Measurements from ENCODE around the gene PRDM2.

The PRDM2 gene

DNA sequence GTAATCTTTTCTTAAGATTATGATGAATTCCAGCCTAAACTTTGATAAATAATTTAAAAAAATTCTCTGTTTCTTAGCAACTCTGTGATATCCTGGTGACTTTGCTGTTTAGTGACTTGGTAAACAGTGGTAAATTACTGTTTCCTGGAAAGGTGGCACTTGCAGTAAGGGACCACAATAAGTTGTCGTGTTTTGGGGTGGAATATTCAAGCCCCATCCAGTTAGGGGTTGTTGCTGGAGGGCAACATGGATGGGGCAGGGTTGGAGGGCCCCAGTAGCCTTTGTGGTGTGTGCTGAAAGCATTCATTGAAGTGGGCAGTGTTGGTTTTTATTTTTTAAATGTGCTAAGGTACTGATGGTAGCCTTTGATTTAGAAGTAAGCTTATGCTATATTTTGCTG is 30.3 kb downstream of the PRDM2 start:
- peaks cover 7% of the 10 kb centered on the region for H3K36me3 Mint-ChIP-seq (ENCODE audit: insufficient read depth)
- H3K4me3 Mint-ChIP-seq = peak overlapping the region; percentile 71
- no peaks in the 10 kb centered on the region for H3K27me3 Mint-ChIP-seq
- ATAC-seq (replicated peaks; ENCODE audit: extremely low read depth, poor library complexity, severe bottlenecking) (peak; percentile 37), DNase-seq (ENCODE audit: low spot score in 2 of 2) (peak in 1 of 2 donors; percentile 16)
- H3K9me3 Mint-ChIP-seq = no peaks in the 10 kb centered on the region
- peak overlapping the region; percentile 93 for H3K27ac Mint-ChIP-seq (ENCODE audit: low read depth)
- H3K4me1 Mint-ChIP-seq = peaks cover 80% of the 10 kb centered on the region

DNA sequence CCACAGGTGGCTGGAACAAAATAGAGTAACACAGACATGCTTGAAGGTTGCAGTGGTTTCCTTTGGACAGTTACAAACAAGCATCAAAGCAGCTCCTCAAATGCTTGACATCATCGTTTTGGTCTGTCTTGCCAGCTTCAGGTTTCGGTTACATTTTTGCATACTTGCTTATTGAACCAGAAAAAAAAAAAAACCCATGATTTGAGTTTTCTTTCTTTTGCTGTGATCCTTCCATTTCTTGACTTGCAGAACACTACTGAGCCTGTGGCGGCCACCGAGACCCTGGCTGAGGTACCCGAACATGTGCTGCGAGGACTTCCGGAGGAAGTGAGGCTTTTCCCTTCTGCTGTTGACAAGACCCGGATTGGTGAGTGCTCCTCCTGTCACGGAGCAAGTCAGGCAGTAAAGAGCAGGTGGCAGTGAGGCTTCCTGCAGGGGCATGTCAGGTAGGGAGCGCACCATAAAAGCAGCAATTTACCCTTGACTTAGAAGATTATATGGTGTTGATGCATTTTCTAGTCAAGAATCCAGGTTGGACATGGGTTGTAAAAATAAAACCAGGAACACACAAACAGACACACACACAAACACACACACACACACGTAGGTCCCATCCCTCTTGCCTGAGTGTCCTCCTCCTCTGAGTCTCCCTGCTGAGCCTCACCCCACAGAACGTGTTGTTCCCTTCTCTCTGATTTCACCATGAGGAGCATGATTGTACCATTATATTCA is 30.9 kb downstream of the PRDM2 start:
- peak; percentile 60 to 79 for DNase-seq (ENCODE audit: low spot score in 2 of 2)
- peaks cover 81% of the 10 kb centered on the region for H3K4me1 Mint-ChIP-seq
- peak overlapping the region; percentile 71 for H3K4me3 Mint-ChIP-seq
- no peaks in the 10 kb centered on the region for H3K27me3 Mint-ChIP-seq
- H3K27ac Mint-ChIP-seq (ENCODE audit: low read depth) = peak overlapping the region; percentile 93
- peaks cover 7% of the 10 kb centered on the region for H3K36me3 Mint-ChIP-seq (ENCODE audit: insufficient read depth)
- ATAC-seq (replicated peaks; ENCODE audit: extremely low read depth, poor library complexity, severe bottlenecking) = peak; percentile 90
- no peaks in the 10 kb centered on the region for H3K9me3 Mint-ChIP-seq

DNA sequence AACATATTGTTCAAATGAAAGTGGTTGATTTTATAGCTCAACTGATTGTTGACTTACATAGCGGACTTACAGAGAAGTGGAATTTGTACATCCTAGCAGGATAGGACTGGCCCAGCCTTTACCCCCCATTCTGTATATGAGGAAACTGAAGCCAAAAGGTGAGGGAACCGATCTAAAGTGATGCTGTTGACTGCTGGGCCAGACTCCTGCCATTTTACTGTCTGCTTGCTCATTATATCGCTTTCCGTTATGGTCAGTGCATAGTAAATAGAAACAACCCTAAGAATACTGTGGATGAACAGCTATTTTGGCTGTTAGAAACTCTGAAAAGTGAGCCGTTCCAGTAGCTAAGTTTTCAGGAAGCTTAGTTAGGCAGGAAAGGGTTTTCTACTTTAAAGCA is 31.9 kb downstream of the PRDM2 start:
- H3K27ac Mint-ChIP-seq (ENCODE audit: low read depth) = peak overlapping the region; percentile 93
- peaks cover 7% of the 10 kb centered on the region for H3K36me3 Mint-ChIP-seq (ENCODE audit: insufficient read depth)
- H3K4me1 Mint-ChIP-seq = peaks cover 71% of the 10 kb centered on the region
- H3K9me3 Mint-ChIP-seq = no peaks in the 10 kb centered on the region
- H3K4me3 Mint-ChIP-seq = peak overlapping the region; percentile 71
- ATAC-seq (replicated peaks; ENCODE audit: extremely low read depth, poor library complexity, severe bottlenecking) = no peak
- H3K27me3 Mint-ChIP-seq = no peaks in the 10 kb centered on the region
- DNase-seq (ENCODE audit: low spot score in 2 of 2) = no peak

DNA sequence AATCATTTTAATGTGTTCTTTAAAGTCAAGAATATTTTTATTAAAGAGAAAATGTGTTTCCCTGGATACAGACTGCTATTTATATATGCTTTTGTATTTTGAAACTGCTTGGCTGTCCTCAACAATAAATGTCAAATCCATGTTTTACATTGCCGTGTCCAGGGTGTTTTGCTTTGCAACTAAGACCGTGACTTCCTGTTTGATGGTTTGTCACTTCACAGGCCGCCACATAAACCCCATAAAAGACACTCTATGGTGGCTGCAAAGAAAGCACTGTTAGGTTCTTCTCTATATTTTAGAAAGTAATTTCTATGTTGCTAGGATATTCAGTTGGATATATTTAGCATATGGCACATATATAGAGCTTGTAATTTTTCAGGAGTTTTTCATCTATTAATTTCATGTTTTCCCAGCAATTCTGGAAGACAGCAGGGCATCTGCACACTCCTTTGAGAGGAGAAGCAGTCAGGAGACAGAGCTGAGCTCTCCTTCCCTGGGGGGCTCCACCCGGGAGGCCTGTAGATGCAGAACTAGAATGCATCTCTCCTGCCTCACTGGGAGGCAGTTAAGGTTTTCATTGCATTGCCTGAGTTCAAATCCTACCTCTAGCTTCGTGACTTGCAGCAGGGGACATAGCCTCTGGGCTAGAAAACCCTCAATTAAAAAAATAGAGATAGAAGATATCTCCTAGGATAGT is 33.1 kb downstream of the PRDM2 start:
- ATAC-seq (replicated peaks; ENCODE audit: extremely low read depth, poor library complexity, severe bottlenecking) = peak; percentile 15
- no peak for DNase-seq (ENCODE audit: low spot score in 2 of 2)

DNA sequence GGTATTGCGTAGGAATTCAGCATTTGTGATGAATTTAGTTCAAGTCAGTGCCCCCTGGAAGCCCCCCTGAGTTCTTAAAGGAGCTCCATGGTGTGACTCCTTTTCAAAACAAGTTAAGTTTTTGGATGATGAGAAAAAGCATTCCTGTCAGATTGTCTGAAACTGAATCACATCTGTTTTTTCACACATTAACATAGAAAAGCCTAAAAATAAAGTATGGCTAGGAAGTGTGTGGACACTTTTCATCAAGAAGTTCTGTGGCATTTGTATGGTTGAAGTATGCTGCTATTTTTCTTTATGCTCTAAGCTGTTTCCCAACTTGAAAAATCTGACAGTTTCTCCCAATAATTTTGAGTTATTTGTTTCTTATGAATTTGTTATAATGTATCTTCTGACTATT is 33.7 kb downstream of the PRDM2 start:
- Mint-ChIP-seq H3K36me3 (ENCODE audit: insufficient read depth) (peaks cover 7% of the 10 kb centered on the region), H3K9me3 (no peaks in the 10 kb centered on the region), H3K4me3 (peak overlapping the region; percentile 58), H3K27me3 (no peaks in the 10 kb centered on the region), H3K4me1 (peaks cover 67% of the 10 kb centered on the region), H3K27ac (ENCODE audit: low read depth) (peak overlapping the region; percentile 93)
- ATAC-seq (replicated peaks; ENCODE audit: extremely low read depth, poor library complexity, severe bottlenecking) (no peak), DNase-seq (ENCODE audit: low spot score in 2 of 2) (no peak)

More for the DNA sequence above, 33.1 kb downstream of the PRDM2 start:
- Mint-ChIP-seq H3K4me1 (peaks cover 67% of the 10 kb centered on the region), H3K27me3 (no peaks in the 10 kb centered on the region), H3K27ac (ENCODE audit: low read depth) (peak overlapping the region; percentile 93), H3K4me3 (peak overlapping the region; percentile 58), H3K9me3 (no peaks in the 10 kb centered on the region), H3K36me3 (ENCODE audit: insufficient read depth) (peaks cover 7% of the 10 kb centered on the region)

DNA sequence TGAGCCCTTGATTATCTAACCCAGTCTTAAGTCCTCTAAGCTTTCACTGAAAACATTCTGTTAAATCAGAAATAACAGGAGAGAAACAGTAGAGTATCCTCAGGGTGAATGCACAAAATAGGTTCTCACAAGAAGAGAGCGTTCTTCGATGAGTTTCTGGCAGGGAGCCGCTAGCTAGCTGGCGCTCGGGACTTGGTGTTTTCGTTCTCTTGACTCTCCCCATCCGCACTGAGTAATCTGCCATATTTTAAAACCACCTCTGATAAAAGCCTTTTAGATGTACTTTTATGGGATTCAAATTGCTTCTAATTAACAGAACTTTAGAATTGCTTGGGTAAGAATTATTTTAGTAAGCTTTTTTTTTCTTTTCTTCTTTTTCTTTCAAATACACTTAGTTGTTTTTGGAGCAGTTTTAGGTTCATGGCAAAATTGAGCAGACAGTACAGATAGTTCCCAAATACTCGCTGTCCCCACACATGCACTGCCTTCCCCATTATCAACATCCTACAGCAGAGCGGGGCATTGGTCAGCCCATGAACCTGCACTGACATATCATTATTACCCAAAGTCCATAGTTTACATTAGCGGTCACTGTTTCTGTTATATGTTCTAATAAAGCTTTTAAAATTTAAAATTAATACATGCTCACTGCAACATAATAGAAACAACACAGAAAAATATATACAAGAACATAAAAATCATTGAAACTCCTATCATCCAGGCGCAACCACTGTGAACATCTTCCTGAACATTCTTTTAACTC is 35.4 kb downstream of the PRDM2 start:
- Mint-ChIP-seq H3K27me3 (no peaks in the 10 kb centered on the region), H3K4me3 (no peak overlapping the region), H3K27ac (ENCODE audit: low read depth) (peak overlapping the region; percentile 93), H3K4me1 (peaks cover 56% of the 10 kb centered on the region), H3K9me3 (no peaks in the 10 kb centered on the region), H3K36me3 (ENCODE audit: insufficient read depth) (peaks cover 6% of the 10 kb centered on the region)
- no peak for ATAC-seq (replicated peaks; ENCODE audit: extremely low read depth, poor library complexity, severe bottlenecking)
- no peak for DNase-seq (ENCODE audit: low spot score in 2 of 2)

DNA sequence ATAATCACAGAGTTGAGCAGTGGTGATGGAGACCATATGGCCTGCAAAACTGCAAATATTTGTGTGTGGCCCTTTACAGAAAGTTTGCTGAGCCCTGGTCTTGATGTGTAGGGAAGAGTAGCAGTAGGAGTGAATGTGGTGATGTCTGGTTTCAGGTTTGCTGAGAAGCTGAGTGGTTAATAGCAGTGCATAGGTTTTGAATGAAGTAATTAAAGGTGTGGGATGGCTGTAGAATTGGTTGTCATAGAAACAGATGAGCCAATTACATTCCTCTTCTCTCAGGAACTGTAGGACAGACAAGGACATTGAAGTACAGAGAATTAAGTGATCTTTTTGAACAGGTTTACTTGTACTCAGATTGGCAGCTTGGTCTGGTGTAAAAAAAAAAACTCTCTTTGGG is 37.4 kb downstream of the PRDM2 start:
- Mint-ChIP-seq H3K9me3 (no peaks in the 10 kb centered on the region), H3K27me3 (no peaks in the 10 kb centered on the region), H3K4me3 (no peak overlapping the region), H3K4me1 (peaks cover 43% of the 10 kb centered on the region), H3K36me3 (ENCODE audit: insufficient read depth) (peaks cover 5% of the 10 kb centered on the region), H3K27ac (ENCODE audit: low read depth) (no peak overlapping the region)
- ATAC-seq (replicated peaks; ENCODE audit: extremely low read depth, poor library complexity, severe bottlenecking) = no peak
- DNase-seq (ENCODE audit: low spot score in 2 of 2) = no peak

DNA sequence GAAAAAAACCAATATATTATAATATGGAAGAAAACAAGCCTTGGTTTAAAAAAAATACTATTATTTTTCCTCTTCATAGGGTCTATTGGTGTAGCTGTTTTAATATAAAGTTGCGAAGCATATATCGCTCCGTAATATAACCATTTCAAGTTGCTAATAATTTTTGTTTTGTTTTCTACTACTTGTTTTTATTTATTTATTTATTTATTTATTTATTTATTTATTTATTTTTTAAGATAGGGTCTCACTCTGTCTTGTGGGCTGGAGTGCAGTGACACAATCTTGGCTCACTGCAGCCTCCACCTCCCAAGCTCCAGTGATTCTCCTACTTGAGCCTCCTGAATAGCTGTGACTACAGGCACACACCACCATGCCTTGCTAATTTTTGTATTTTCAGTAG is 46.4 kb downstream of the PRDM2 start:
- H3K9me3 Mint-ChIP-seq = no peaks in the 10 kb centered on the region
- H3K27ac Mint-ChIP-seq (ENCODE audit: low read depth) = no peak overlapping the region
- no peaks in the 10 kb centered on the region for H3K27me3 Mint-ChIP-seq
- H3K4me1 Mint-ChIP-seq = peaks cover 22% of the 10 kb centered on the region
- DNase-seq (ENCODE audit: low spot score in 2 of 2) (no peak), ATAC-seq (replicated peaks; ENCODE audit: extremely low read depth, poor library complexity, severe bottlenecking) (no peak)
- peaks cover 38% of the 10 kb centered on the region for H3K36me3 Mint-ChIP-seq (ENCODE audit: insufficient read depth)
- no peak overlapping the region for H3K4me3 Mint-ChIP-seq

DNA sequence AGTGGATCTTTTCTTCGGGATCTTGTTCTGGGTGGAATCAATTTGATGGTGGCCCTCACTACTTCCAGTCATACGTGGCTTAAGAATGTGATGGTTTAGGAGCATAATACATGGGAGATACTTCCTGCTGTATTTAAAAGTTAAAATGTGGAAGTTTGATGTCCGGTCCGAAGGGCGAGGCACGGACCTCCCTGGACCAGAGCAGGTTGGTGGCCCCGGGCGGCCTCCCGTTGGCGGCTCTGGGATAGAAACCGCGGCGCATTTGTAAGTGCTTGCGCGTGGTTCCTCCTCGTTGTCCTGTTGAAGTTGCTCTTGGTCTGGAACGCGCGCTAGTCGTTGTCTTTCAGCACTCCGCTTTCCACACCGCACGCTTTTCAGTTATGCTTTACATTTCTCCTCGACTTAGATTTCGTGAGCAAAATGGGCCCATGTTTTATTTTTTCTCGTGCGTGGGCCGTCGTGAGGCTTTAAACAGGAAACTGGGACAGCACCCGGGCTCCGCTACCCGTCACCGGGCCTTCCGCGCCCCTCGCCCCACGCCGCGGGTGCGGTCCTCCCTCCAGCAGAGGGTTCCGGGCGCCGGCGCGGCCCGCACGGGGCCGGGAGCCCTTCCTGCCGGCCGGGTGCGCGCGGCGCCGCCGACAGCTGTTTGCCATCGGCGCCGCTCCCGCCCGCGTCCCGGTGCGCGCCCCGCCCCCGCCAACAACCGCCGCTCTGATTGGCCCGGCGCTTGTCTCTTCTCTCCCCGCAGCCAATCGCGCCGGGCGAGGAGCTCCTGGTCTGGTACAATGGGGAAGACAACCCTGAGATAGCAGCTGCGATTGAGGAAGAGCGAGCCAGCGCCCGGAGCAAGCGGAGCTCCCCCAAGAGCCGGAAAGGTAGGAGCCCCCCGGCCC is 48.9 kb downstream of the PRDM2 start:
- Mint-ChIP-seq H3K9me3 (no peaks in the 10 kb centered on the region), H3K4me3 (peak overlapping the region; percentile 96), H3K27ac (ENCODE audit: low read depth) (peak overlapping the region; percentile 91), H3K4me1 (peaks cover 46% of the 10 kb centered on the region), H3K27me3 (no peaks in the 10 kb centered on the region), H3K36me3 (ENCODE audit: insufficient read depth) (peaks cover 42% of the 10 kb centered on the region)
- DNase-seq (ENCODE audit: low spot score in 2 of 2) (peak; percentile 93 to 94), ATAC-seq (replicated peaks; ENCODE audit: extremely low read depth, poor library complexity, severe bottlenecking) (peak; percentile 94)

DNA sequence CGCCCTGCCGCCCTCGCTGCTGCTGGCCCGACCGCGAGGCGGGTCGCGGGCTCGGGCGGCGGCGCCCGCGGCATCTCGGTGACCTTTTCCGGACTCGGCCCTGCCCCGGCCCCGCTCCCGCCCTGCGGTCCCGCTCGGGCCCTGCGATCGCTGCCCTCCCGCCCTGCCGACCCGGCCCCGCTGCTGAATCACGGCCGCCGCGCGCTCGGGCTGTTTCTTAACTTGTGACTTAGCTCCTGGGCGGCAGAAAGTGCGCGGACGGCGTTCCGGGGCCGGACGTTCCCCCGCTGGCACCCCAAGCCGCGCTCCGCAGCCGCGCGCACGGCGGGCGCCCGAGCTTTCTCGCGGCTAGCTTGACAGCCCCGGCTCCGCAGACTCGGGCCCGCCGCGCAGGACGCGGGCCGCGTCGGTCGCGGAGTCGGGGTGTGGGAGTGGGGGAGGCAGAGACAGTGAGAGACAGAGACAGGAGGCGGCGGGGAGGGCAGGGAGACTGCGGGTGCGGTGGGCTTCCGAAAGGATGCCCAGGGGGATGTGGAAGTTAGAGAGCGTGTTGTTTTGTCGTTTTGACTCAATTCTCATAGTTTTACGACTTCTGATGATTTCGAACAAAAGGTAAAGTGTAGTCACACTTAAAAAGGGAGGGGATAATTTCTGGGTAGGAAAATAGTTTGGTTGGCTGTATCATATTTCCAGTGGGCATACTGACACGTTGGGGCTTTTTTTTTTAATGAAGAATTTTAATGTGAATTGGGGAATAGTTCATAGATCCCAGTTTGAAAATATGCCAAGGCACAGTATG is 49.8 kb downstream of the PRDM2 start:
- Mint-ChIP-seq H3K27ac (ENCODE audit: low read depth) (peak overlapping the region; percentile 91), H3K4me1 (peaks cover 54% of the 10 kb centered on the region), H3K27me3 (no peaks in the 10 kb centered on the region), H3K9me3 (no peaks in the 10 kb centered on the region), H3K36me3 (ENCODE audit: insufficient read depth) (peaks cover 45% of the 10 kb centered on the region), H3K4me3 (peak overlapping the region; percentile 96)
- ATAC-seq (replicated peaks; ENCODE audit: extremely low read depth, poor library complexity, severe bottlenecking) = peak; percentile 27
- peak in 1 of 2 donors; percentile 36 for DNase-seq (ENCODE audit: low spot score in 2 of 2)

DNA sequence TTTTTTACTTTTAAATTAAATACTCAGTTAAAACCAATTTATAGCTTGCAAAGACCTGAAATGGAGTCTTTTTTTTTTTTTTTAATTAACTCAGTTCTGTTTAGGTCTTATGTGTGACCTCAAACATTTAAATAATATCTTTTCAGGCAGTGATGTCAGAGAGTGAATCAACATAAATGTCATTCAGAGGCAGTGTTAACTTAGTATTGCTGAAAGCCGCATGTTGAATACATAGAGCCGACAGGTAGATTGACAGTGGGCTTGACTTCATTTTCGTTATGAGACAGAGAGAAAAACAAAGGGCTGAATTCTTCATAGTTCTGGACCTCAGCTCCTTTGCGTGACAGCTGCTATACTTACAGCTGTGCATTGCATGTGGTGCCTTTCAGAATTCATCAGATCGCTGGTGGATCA is 51.5 kb downstream of the PRDM2 start:
- H3K4me1 Mint-ChIP-seq = peaks cover 60% of the 10 kb centered on the region
- no peak for DNase-seq (ENCODE audit: low spot score in 2 of 2)
- H3K27me3 Mint-ChIP-seq = no peaks in the 10 kb centered on the region
- H3K9me3 Mint-ChIP-seq = no peaks in the 10 kb centered on the region
- peak overlapping the region; percentile 55 for H3K4me3 Mint-ChIP-seq
- H3K27ac Mint-ChIP-seq (ENCODE audit: low read depth) = peak overlapping the region; percentile 91
- ATAC-seq (replicated peaks; ENCODE audit: extremely low read depth, poor library complexity, severe bottlenecking) = no peak
- peaks cover 44% of the 10 kb centered on the region for H3K36me3 Mint-ChIP-seq (ENCODE audit: insufficient read depth)
